SU-DHL-6 (cell line): ENCODE data around the gene TMEM127.

Experiments
- H2AFZ ChIP-seq: fragments of 200-600 bp; sonication (generic); 2 replicates; pipeline ENCODE4 v1.6.1; 2014; ENCODE audit warnings: low read depth, mild to moderate bottlenecking, moderate library complexity, mixed read lengths, antibody characterized with exemption, low read length; ENCODE audit not compliant: severe bottlenecking
- H3F3A ChIP-seq: fragments of 200-600 bp; shearing (Covaris generic); 2 replicates; pipeline ENCODE4 v1.6.0; 2016; ENCODE audit warnings: antibody characterized with exemption, mild to moderate bottlenecking; ENCODE audit not compliant: insufficient read depth
- H3K27ac ChIP-seq: fragments of 200-600 bp; sonication (generic); 2 replicates; pipeline ENCODE4 v1.5.1; 2016; ENCODE audit warnings: low read depth, mild to moderate bottlenecking, low read length, moderate library complexity, mixed read lengths
- H3K27me3 ChIP-seq: fragments of 200-600 bp; sonication (generic), shearing (Covaris generic); 2 replicates; pipeline ENCODE4 v1.6.0; 2014; ENCODE audit warnings: mild to moderate bottlenecking, low read length
- H3K36me3 ChIP-seq: fragments of 200-600 bp; sonication (generic); 2 replicates; pipeline ENCODE4 v1.6.1; 2014; ENCODE audit warnings: mild to moderate bottlenecking, low read length, mixed read lengths
- H3K4me2 ChIP-seq: fragments of 300-600, 200-600 bp; shearing (Covaris generic), sonication (generic); 2 replicates; pipeline ENCODE4 v1.6.0; 2014; ENCODE audit warnings: low read length, low read depth, mild to moderate bottlenecking; ENCODE audit not compliant: poor library complexity, severe bottlenecking
- H3K4me3 ChIP-seq: fragments of 200-600 bp; sonication (generic); 2 replicates; pipeline ENCODE4 v1.5.1; 2014; ENCODE audit warnings: antibody characterized with exemption, low read length, mild to moderate bottlenecking, mixed read lengths; ENCODE audit not compliant: insufficient read depth, poor library complexity, severe bottlenecking
- H3K79me2 ChIP-seq: fragments of 200-600 bp; sonication (generic); 2 replicates; pipeline ENCODE4 v1.6.1; 2014; ENCODE audit warnings: mild to moderate bottlenecking, low read length, moderate library complexity; ENCODE audit not compliant: insufficient read depth
- H3K9ac ChIP-seq: fragments of 200-600 bp; sonication (generic); 2 replicates; pipeline ENCODE4 v1.7.0; 2014; ENCODE audit warnings: mild to moderate bottlenecking, low read length
- H3K9me2 ChIP-seq: fragments of 200-600 bp; sonication (generic); replicated peaks from 2 replicates; pipeline ENCODE4 v1.6.1; 2014; ENCODE audit warnings: low read length; ENCODE audit not compliant: insufficient read depth
- H3K9me3 ChIP-seq: fragments of 200-600 bp; sonication (generic); 2 replicates; pipeline ENCODE4 v1.6.1; 2014; ENCODE audit warnings: low read length, mixed read lengths; ENCODE audit not compliant: insufficient read depth
- H4K20me1 ChIP-seq: fragments of 200-600 bp; sonication (generic); 2 replicates; pipeline ENCODE4 v1.6.1; 2014; ENCODE audit warnings: low read depth, mild to moderate bottlenecking, antibody characterized with exemption, low read length, moderate library complexity, mixed read lengths
- CTCF ChIP-seq: fragments of 200-600 bp; sonication (generic); IDR thresholded peaks from one replicate; pipeline ENCODE4 v1.5.1; 2017; ENCODE audit warnings: antibody characterized with exemption, mild to moderate bottlenecking, low read length, moderate library complexity; ENCODE audit not compliant: insufficient read depth, poor library complexity, severe bottlenecking
- EZH2phosphoT487 ChIP-seq: fragments of 200-600 bp; sonication (generic), shearing (Covaris generic); conservative IDR thresholded peaks from 2 replicates; pipeline ENCODE4 v1.6.1; 2018; ENCODE audit warnings: mild to moderate bottlenecking, antibody characterized with exemption, low read length, moderate library complexity, mixed read lengths

The TMEM127 gene

GRCh38 chr2:96239091-96239490 is 26.7 kb downstream of the TMEM127 start:
- Histone ChIP-seq H3K36me3 (no peaks in the 10 kb centered on the region), H3K27ac (no peak overlapping the region), H3K79me2 (no peaks in the 10 kb centered on the region), H3K4me3 (no peak overlapping the region), H3F3A (no peaks in the 10 kb centered on the region), H3K27me3 (no peaks in the 10 kb centered on the region), H3K9me2 (no peaks in the 10 kb centered on the region), H3K9me3 (no peaks in the 10 kb centered on the region), H3K4me2 (no peak overlapping the region), H3K9ac (no peak overlapping the region), H4K20me1 (no peaks in the 10 kb centered on the region), H2AFZ (no peak overlapping the region)
- no peak for TF ChIP-seq CTCF

- no peak overlapping the region for H3K4me2 ChIP-seq
- no peak overlapping the region for H3K27ac ChIP-seq
- no peaks in the 10 kb centered on the region for H4K20me1 ChIP-seq
- H3K36me3 ChIP-seq = no peaks in the 10 kb centered on the region
- no peaks in the 10 kb centered on the region for H3F3A ChIP-seq
- no peaks in the 10 kb centered on the region for H3K9me3 ChIP-seq
- no peak overlapping the region for H2AFZ ChIP-seq
- H3K9me2 ChIP-seq = no peaks in the 10 kb centered on the region
- no peak overlapping the region for H3K4me3 ChIP-seq
- H3K9ac ChIP-seq = no peak overlapping the region
- TF ChIP-seq EZH2phosphoT487 (no peak), CTCF (no peak)
- H3K79me2 ChIP-seq = no peaks in the 10 kb centered on the region
- no peaks in the 10 kb centered on the region for H3K27me3 ChIP-seq
Observed at GRCh38 chr2:96238266-96238665, 27.5 kb downstream of the TMEM127 start.

- H3K9me3 ChIP-seq = no peaks in the 10 kb centered on the region
Observed at GRCh38 chr2:96236882-96237281, 28.9 kb downstream of the TMEM127 start.

More at GRCh38 chr2:96236882-96237281, 28.9 kb downstream of the TMEM127 start:
- Histone ChIP-seq H3K79me2 (no peaks in the 10 kb centered on the region), H3K4me3 (no peak overlapping the region), H3K36me3 (no peaks in the 10 kb centered on the region), H3K9ac (no peak overlapping the region), H3K9me2 (no peaks in the 10 kb centered on the region), H3K27ac (no peak overlapping the region), H2AFZ (no peak overlapping the region), H3F3A (no peaks in the 10 kb centered on the region), H4K20me1 (no peaks in the 10 kb centered on the region), H3K27me3 (no peaks in the 10 kb centered on the region), H3K4me2 (no peak overlapping the region)
- no peak for TF ChIP-seq CTCF
- TF ChIP-seq EZH2phosphoT487 = no peak
